K562 (cell line): ENCODE results near the gene ZNF428. TPM values are rescaled to one million over a fixed set of nuclear protein-coding genes. Genes with fewer than 3 reads are reported as not detected.
A peak's percentile ranks its signal among the peaks of the same experiment; 100 is the strongest.

ENCODE experiments used
- CHCHD3 ChIP-seq: fragments of 250-450 bp; sonication (Bioruptor Pico); IDR thresholded peaks from 2 replicates; pipeline ENCODE4 v2.1.2; 2022; ENCODE audit warnings: mild to moderate bottlenecking
- EZH2 ChIP-seq: IDR thresholded peaks from 2 replicates; pipeline ENCODE4 v1.6.1; 2012; ENCODE audit warnings: low read depth, mild to moderate bottlenecking, inconsistent platforms, low read length, borderline replicate concordance
- FOXA1 ChIP-seq: fragments of 450-650 bp; IDR thresholded peaks from 2 replicates; pipeline ENCODE4 v1.6.1; 2016; ENCODE audit warnings: mild to moderate bottlenecking, borderline replicate concordance
- HSF4 ChIP-seq: fragments of 250-450 bp; sonication (Bioruptor Pico); IDR thresholded peaks from 2 replicates; pipeline ENCODE4 v2.1.2; 2022; ENCODE audit warnings: mild to moderate bottlenecking, moderate library complexity, borderline replicate concordance
- IRF9 ChIP-seq: fragments of 450-650 bp; IDR thresholded peaks from 2 replicates; pipeline ENCODE4 v1.6.1; 2016; ENCODE audit warnings: missing biosample characterization, missing genetic modification characterization
- KLF1 ChIP-seq: fragments of 450-650 bp; IDR thresholded peaks from 2 replicates; pipeline ENCODE4 v1.6.1; 2016; ENCODE audit warnings: missing genetic modification characterization, missing compliant biosample characterization
- MAFF ChIP-seq: IDR thresholded peaks from 2 replicates; pipeline ENCODE4 v1.6.1; 2012; ENCODE audit warnings: low read length, improper control_type of control experiment
- PHF20 ChIP-seq: fragments of 450-650 bp; IDR thresholded peaks from 2 replicates; pipeline ENCODE4 v1.6.1; 2018; ENCODE audit not compliant: partially characterized antibody
- POLR2AphosphoS5 ChIP-seq: IDR thresholded peaks from 2 replicates; pipeline ENCODE4 v1.6.1; 2011; ENCODE audit warnings: mild to moderate bottlenecking, low read depth, low read length, moderate library complexity; ENCODE audit not compliant: control insufficient read depth, insufficient read depth
- RBM39 ChIP-seq: fragments of 200-400 bp; formaldehyde crosslinking; optimal IDR thresholded peaks from 2 replicates; pipeline ENCODE3; 2018; ENCODE audit warnings: low read depth, low read length
- RNF219 ChIP-seq: fragments of 250-450 bp; sonication (Bioruptor Pico); IDR thresholded peaks from 2 replicates; pipeline ENCODE4 v1.5.0; 2022; ENCODE audit warnings: mild to moderate bottlenecking
- SMAD4 ChIP-seq: fragments of 250-450 bp; sonication (Bioruptor Pico); conservative IDR thresholded peaks from 2 replicates; pipeline ENCODE4 v1.8.0; 2021; ENCODE audit warnings: inconsistent platforms, mild to moderate bottlenecking, moderate library complexity
- TFE3 ChIP-seq: fragments of 450-650 bp; formaldehyde crosslinking; IDR thresholded peaks from 2 replicates; pipeline ENCODE4 v1.4.0; 2020; ENCODE audit warnings: mild to moderate bottlenecking, mixed read lengths
- ZBTB26 ChIP-seq: fragments of 450-650 bp; formaldehyde crosslinking; IDR thresholded peaks from 2 replicates; pipeline ENCODE4 v1.4.0; 2022; ENCODE audit warnings: missing genetic modification characterization
- ZHX1 ChIP-seq: fragments of 150-350 bp; conservative IDR thresholded peaks from 2 replicates; pipeline ENCODE4 v1.6.1; 2014; ENCODE audit warnings: low read length
- ZNF253 ChIP-seq: fragments of 250-450 bp; sonication (Bioruptor Pico); conservative IDR thresholded peaks from 2 replicates; pipeline ENCODE4 v1.6.1; 2021; ENCODE audit warnings: mild to moderate bottlenecking
- ZNF282 ChIP-seq: sonication (generic); formaldehyde crosslinking; IDR thresholded peaks from 2 replicates; pipeline ENCODE4 v1.8.1; 2023; ENCODE audit warnings: missing genetic modification reagents
- ZNF551 ChIP-seq: fragments of 250-450 bp; sonication (Bioruptor Pico); IDR thresholded peaks from 2 replicates; pipeline ENCODE4 v1.5.0; 2021; ENCODE audit warnings: mild to moderate bottlenecking, moderate library complexity
- polyA plus RNA-seq, 8 experiments: library from polyadenylated mRNA; depleted of rRNA in 4 of 8; stranded (reverse) in 5 of 8; unstranded in 3 of 8; fragments of >200 nt; fragmentation: Nextera tagmentation in 2 of 8; fragmentation: Illumina TruSeq in 1 of 8; extraction: Ambion mirVana in 2 of 8; extraction: Trizol in 1 of 8; gene quantifications; 2 replicates each; pipeline versions ENCODE4 v1.2.1 to v1.2.3, GENCODE V29; 2011 to 2014; ENCODE audit warnings: inconsistent platforms in 1 of 8, missing spikeins in 1 of 8
- total RNA-seq, 7 experiments: library from RNA; depleted of rRNA in 6 of 7; stranded (reverse); fragments of >200 nt in 6 of 7; fragmentation: Illumina TruSeq in 2 of 7; extraction: Trizol in 2 of 7; gene quantifications; 2 replicates each; pipeline versions ENCODE4 v1.2.1 to v1.2.3, GENCODE V29; 2011 to 2021; ENCODE audit warnings: low replicate concordance in 1 of 7

ZNF428 gene
- total and polyA plus RNA-seq, 9 of the 15 experiments (the other 6 are each of a cell fraction or from before 2014, with no cell fraction given) = 0.15 to 85.7 (median 15.9) TPM

- TF ChIP-seq RNF219 (CRISPR knock-in tag) (no peak), ZNF551 (no peak), CHCHD3 (CRISPR knock-in tag) (peak; percentile 93), IRF9 (tag) (no peak), POLR2AphosphoS5 (peak; percentile 53; the same call in 1 of the 2 replicates), EZH2 (no peak), FOXA1 (no peak), PHF20 (peak; percentile 98), ZHX1 (no peak), ZNF282 (CRISPR knock-in tag) (no peak), ZNF253 (CRISPR knock-in tag) (no peak), TFE3 (CRISPR knock-in tag) (0 out of 2 replicates have a peak, but pooled peaks have one; percentile 1), KLF1 (tag) (peak; percentile 38; the same call in 1 of the 2 replicates), RBM39 (peak; percentile 54), ZBTB26 (CRISPR knock-in tag) (no peak), MAFF (no peak), SMAD4 (CRISPR knock-in tag) (peak; percentile 24; the same call in 1 of the 2 replicates), HSF4 (CRISPR knock-in tag) (no peak)
These were observed 23.2 kb downstream of the ZNF428 start, which contains the start of the genes IRGQ and ZNF576 (continued) for GRCh38 chr19:43595999-43596841.
